Activated naive CD4-positive, alpha-beta T cell treated with anti-CD3 and anti-CD28 coated beads, Interleukin-2, amount 10 ng/mL, durations not matched to agents 7 days and 5 days (primary cell): ENCODE measurements around the gene TCF19.
"Not testable (repeated sequence)": the region's sequence is repeated elsewhere in the genome, so short reads cannot be mapped to it uniquely, and the experiment has no call there.

Experiments used
- CTCF ChIA-PET: fragments of 350-600 bp; sonication (Branson Sonifier 250); formaldehyde crosslinking; loops from one replicate; lab custom pipeline; 2021; ENCODE audit warnings: antibody characterized with exemption; lab: Charles Lee
- DNase-seq: peaks from one replicate; pipeline ENCODE4 v3.0.0-alpha.2; 2020
- H3K27ac Mint-ChIP-seq: one replicate; pipeline ENCODE4 v1.8.0; 2021; ENCODE audit warnings: mild to moderate bottlenecking, moderate library complexity, mixed read lengths
- H3K27me3 Mint-ChIP-seq: one replicate; pipeline ENCODE4 v1.8.0; 2021; ENCODE audit warnings: mild to moderate bottlenecking, mixed read lengths
- H3K36me3 Mint-ChIP-seq: one replicate; pipeline ENCODE4 v1.8.0; 2021; ENCODE audit warnings: mixed read lengths
- H3K4me1 Mint-ChIP-seq: one replicate; pipeline ENCODE4 v1.8.0; 2021; ENCODE audit warnings: mixed read lengths
- H3K4me3 Mint-ChIP-seq: one replicate; pipeline ENCODE4 v1.8.0; 2021; ENCODE audit warnings: mild to moderate bottlenecking, moderate library complexity, mixed read lengths
- H3K9me3 Mint-ChIP-seq: one replicate; pipeline ENCODE4 v1.8.0; 2021; ENCODE audit warnings: mixed read lengths

The TCF19 gene

DNA sequence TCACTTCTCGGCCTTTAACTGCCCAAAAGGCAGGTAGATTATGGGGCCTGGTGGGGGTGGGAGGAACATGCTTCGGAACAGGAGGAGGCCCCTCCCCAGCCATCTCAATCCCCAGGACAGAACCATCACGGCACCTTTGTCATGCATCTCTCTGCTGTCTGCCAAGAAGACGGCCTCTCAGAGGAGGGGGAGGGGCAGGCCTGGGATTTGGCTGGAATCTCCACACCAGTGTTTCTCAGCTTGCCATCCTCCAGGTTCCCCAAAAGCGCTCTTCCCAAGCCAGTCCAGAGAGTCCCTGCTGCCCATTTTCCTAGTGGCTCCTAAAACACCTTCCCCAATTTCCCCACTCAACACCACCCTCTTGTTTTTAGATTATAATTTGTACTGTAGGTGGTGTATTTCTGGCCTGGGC is 14.6 kb downstream of the TCF19 start:
- Mint-ChIP-seq H3K36me3 (no peaks in the 10 kb centered on the region), H3K9me3 (no peaks in the 10 kb centered on the region), H3K4me3 (no peak overlapping the region), H3K27ac (no peak overlapping the region), H3K27me3 (no peaks in the 10 kb centered on the region), H3K4me1 (peaks cover 4% of the 10 kb centered on the region)
- DNase-seq: no peak
- CTCF ChIA-PET: no interaction called here

DNA sequence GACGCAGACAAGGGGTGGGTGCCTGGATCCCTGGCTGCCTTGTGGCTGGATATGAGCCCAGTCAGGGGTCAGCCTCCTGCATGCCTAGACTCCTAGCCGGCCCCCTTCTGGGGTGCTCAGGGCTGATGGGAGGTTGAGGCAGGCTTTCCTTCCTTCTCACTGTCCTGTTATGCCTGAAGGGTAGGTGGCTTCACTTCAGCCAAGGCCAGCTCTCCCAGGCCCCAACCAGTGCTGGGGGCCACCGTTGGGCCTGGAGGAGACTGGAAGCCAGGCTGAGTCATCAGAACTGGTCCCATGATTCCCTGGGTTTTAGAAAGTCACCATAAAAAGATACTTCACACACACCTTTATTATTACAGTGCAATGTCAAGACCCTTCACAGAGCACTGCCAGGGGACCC is 15.0 kb downstream of the TCF19 start:
- no peaks in the 10 kb centered on the region for H3K9me3 Mint-ChIP-seq
- H3K4me1 Mint-ChIP-seq: peaks cover 4% of the 10 kb centered on the region
- DNase-seq: no peak
- H3K27ac Mint-ChIP-seq: no peak overlapping the region
- no peaks in the 10 kb centered on the region for H3K27me3 Mint-ChIP-seq
- no peak overlapping the region for H3K4me3 Mint-ChIP-seq
- H3K36me3 Mint-ChIP-seq: no peaks in the 10 kb centered on the region
- CTCF ChIA-PET: no interaction called here

DNA sequence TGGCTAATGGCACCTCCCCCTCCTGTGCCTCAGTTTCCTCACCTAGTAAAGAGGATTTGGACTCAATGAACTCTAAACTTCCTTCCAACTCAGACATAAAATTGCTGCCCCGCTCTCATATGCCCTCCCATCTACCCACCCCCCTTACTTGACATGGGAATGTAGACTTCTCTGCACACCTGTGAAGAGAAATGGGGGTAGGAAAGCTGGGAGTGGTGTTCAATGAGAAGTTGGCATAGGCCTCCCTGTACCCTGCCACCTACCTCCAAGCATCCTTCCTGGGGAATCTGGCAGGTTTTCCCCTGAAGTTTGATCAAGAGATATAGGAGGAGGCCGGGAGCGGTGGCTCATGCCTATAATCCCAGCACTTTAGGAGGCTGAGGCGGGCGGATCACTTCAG is 16.0 kb downstream of the TCF19 start:
- Mint-ChIP-seq H3K27me3 (no peaks in the 10 kb centered on the region), H3K27ac (no peak overlapping the region), H3K9me3 (no peaks in the 10 kb centered on the region), H3K4me1 (peaks cover 12% of the 10 kb centered on the region), H3K4me3 (no peak overlapping the region), H3K36me3 (no peaks in the 10 kb centered on the region)
- DNase-seq: no peak
- CTCF ChIA-PET: interaction anchor here (1.2 kb wide), 1 partner anchor 192 kb away, joined by 4 read pairs; no protein-coding TSS in a partner anchor

DNA sequence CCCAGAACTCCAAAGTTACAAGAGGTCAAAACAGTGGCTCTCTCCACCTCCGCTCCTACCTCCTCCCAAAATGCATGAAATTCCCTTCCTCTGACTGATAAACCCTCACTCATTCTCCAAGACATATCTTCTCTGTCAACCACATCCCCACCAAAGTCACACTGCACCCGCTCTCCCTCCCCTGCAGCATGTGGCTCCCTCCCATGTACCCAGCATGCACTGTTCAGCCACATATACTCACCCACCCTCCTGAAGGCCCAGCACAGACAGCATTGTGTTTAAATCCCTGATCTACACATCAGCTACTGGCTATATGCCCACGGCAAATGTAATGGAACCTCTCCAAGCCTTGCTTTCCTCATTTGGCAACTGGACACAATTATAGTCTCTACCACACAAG is 17.6 kb downstream of the TCF19 start:
- CTCF ChIA-PET: interaction anchor here (0.7 to 1.1 kb wide), 2 partner anchors 16 to 49 kb away, joined by 3 read pairs; no protein-coding TSS in a partner anchor
- no peak for DNase-seq
- Mint-ChIP-seq H3K27me3 (no peaks in the 10 kb centered on the region), H3K4me1 (peaks cover 17% of the 10 kb centered on the region), H3K27ac (no peak overlapping the region), H3K4me3 (no peak overlapping the region), H3K36me3 (no peaks in the 10 kb centered on the region), H3K9me3 (no peaks in the 10 kb centered on the region)

DNA sequence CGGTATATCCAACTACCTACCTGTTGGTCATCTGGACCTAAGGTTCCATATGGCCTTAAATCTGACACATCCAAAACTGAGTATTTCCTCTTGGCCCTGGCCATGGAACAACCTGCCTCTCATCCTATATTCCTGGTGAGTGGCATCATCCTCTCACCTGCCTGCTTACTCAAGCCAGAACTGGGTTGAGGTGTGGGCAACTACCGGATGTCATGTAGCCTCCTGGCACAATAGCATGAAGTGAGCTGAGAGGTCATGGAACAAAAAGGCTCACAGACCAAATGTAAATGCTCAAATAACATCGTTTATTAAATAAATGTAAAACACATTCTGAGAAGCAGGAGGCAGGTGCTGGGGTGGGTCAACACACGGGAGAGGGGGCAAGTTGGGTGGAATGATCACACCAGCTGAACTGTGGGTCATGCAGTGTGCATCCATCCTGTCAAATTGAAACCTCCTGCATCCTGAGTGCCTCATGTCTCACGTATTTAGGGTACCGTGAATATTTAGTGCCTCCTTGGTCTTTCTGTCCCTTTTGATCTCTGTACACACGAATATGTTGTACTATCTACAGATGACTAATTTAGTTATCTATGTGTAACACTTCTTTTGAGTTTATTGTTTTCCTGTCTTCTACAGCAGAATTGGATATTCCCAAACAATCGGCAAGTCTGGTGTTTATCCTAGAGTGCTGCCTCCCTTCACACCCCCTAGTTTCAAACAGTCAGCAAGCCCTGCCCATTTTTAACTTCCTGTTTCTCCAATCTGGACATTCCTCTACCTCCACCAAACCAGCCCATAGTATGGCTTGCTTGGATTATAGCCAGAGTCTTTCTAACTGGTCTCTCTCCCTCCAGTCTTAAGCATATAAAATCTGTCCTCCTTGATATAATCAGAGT is 20.0 kb downstream of the TCF19 start:
- peaks cover 17% of the 10 kb centered on the region for H3K4me1 Mint-ChIP-seq
- no peak for DNase-seq
- no peak overlapping the region for H3K4me3 Mint-ChIP-seq
- H3K9me3 Mint-ChIP-seq: no peaks in the 10 kb centered on the region
- no peaks in the 10 kb centered on the region for H3K27me3 Mint-ChIP-seq
- no peak overlapping the region for H3K27ac Mint-ChIP-seq
- H3K36me3 Mint-ChIP-seq: no peaks in the 10 kb centered on the region
- CTCF ChIA-PET: no interaction called here

DNA sequence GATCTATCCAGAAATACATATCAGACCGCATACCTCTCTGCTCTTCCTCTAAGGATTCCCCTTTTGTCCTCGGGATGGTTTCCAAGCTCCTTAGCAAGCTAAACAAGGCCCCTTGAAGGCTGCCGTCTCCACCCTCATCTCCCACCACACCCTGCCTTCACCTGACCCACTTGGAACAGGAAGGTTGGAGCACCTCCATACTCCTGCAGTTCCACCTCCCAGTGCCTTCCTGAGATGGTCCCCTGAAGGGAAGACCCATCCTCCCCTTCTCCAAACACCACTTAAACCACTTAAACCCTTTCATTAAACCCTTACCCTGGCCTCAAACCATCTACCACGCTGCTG is 20.6 kb downstream of the TCF19 start:
- CTCF ChIA-PET: no interaction called here

DNA sequence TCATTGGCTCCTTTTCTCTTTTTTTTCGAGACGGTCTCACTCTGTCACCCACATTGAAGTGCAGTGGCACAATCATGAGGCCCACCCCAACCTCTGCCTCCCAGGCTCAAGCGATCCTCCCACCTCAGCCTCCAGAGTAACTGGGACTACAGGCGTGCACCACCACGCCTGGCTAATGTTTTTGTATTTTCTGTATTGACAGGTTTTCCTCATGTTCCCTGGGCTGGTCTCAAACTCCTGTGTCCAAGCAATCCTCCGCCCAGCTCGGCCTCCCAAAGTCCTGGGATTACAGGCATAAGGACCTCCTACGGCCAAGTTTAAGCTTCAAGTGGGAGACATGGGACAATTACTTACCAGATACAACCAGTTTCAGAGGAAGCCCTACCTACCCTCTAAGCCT is 21.5 kb downstream of the TCF19 start:
- Mint-ChIP-seq H3K4me1 (peaks cover 17% of the 10 kb centered on the region), H3K27me3 (no peaks in the 10 kb centered on the region), H3K4me3 (peak overlapping the region; percentile 81), H3K36me3 (no peaks in the 10 kb centered on the region), H3K27ac (peak overlapping the region; percentile 52), H3K9me3 (no peaks in the 10 kb centered on the region)
- DNase-seq: no peak
- CTCF ChIA-PET: interaction anchor here (1.1 kb wide), 1 partner anchor 187 kb away, joined by 3 read pairs; no protein-coding TSS in a partner anchor

More for the DNA sequence above, 20.6 kb downstream of the TCF19 start:
- DNase-seq: no peak
- Mint-ChIP-seq H3K9me3 (no peaks in the 10 kb centered on the region), H3K27me3 (no peaks in the 10 kb centered on the region), H3K4me3 (no peak overlapping the region), H3K4me1 (peaks cover 17% of the 10 kb centered on the region), H3K36me3 (no peaks in the 10 kb centered on the region), H3K27ac (no peak overlapping the region)

DNA sequence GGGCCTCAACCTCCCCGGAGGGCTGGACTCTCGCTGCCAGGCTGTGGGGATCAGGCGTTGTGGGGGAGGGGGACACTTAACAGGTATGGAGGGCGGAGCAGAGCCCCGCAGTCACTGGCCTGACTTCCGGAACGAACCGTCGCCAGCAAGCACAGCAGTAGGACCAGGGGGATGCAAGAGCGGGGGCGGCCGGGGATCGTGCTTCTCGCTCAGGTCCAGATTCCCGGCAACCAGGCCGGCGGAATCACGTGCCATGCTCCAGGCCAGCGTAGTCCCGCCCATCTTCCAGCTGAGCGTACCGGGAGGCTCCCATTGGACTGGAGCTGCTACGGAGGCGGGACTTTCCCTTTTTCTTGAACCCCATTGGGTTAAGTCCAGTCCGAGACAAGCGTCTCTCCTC is 22.1 kb downstream of the TCF19 start:
- Mint-ChIP-seq H3K36me3 (no peaks in the 10 kb centered on the region), H3K27ac (peak overlapping the region; percentile 83), H3K4me3 (peak overlapping the region; percentile 81), H3K9me3 (no peaks in the 10 kb centered on the region), H3K27me3 (no peaks in the 10 kb centered on the region), H3K4me1 (peaks cover 19% of the 10 kb centered on the region)
- peak; percentile 84 for DNase-seq
- CTCF ChIA-PET: interaction anchor here (1.1 to 1.4 kb wide), 2 partner anchors 186 kb away, joined by 3 read pairs; no protein-coding TSS in a partner anchor

DNA sequence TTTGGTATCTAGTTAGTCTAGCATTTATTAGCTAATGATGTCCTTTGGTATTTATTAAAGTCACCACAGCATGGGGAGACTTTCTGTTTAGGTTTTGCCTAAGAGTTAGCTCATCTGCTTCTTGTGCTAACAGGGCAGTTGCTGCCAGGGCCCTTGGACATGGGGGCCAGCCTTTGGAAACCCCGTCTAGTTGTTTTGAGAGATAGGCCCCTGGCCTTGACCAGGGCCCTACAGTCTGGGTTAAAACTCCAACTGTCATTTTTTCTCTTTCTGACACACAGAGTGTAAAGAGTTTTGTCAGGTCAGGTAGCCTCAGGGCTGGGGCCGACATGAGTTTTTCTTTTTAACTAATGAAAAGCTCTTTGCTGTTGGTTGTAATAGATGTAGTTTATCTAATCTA is 24.9 kb downstream of the TCF19 start:
- H3K27ac Mint-ChIP-seq, H3K27me3 Mint-ChIP-seq, DNase-seq, H3K9me3 Mint-ChIP-seq, H3K4me3 Mint-ChIP-seq, H3K36me3 Mint-ChIP-seq: not testable (repeated sequence)
- CTCF ChIA-PET: interaction anchor here (0.6 to 1.6 kb wide), 4 partner anchors 10 to 59 kb away, joined by 3 to 4 read pairs (median 3); no protein-coding TSS in a partner anchor
- H3K4me1 Mint-ChIP-seq: peaks cover 27% of the 10 kb centered on the region

DNA sequence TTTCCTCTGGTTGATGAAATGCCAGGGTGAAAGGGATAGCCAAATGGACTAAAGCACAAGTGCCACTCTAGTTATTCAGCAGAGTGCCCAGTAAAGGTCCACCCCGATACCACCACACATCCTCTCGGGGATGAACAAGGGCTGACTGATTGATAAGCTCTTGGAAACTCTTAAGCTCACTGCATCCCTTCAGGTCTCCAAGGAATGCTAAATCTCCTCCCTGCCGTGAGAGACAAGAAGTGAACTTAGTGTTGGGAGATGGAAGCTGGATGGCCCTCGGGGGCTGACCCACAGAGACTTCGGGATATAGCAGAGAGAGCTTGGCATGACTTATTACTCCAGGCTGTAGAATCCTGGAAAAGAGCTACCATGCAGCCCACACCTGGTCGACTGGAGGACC is 25.5 kb downstream of the TCF19 start:
- H3K4me3 Mint-ChIP-seq, H3K36me3 Mint-ChIP-seq, H3K27ac Mint-ChIP-seq, DNase-seq, H3K27me3 Mint-ChIP-seq, H3K9me3 Mint-ChIP-seq: not testable (repeated sequence)
- H3K4me1 Mint-ChIP-seq: peaks cover 23% of the 10 kb centered on the region
- CTCF ChIA-PET: interaction anchor here (1.2 to 1.6 kb wide), 2 partner anchors 9 to 13 kb away, joined by 3 to 4 read pairs; no protein-coding TSS in a partner anchor

DNA sequence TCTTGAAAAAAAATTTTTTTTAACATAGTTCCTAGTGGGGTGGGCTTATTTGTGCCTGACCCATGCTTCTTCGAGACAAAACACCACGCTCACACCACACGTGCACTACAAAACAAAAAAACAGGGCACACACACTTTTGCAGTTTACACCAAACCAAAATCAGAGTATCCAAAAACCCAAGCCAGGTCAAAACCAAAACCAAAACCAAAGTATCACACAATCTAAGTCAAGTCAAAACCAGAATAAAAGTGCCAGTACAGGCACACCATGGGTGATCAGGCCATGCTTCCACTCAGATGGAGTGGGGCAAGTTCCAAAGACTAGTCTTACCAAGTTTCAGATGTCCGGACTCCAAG is 27.3 kb downstream of the TCF19 start:
- H3K4me3 Mint-ChIP-seq, H3K9me3 Mint-ChIP-seq, CTCF ChIA-PET, H3K27me3 Mint-ChIP-seq, DNase-seq, H3K27ac Mint-ChIP-seq, H3K36me3 Mint-ChIP-seq: not testable (repeated sequence)
- peaks cover 15% of the 10 kb centered on the region for H3K4me1 Mint-ChIP-seq

DNA sequence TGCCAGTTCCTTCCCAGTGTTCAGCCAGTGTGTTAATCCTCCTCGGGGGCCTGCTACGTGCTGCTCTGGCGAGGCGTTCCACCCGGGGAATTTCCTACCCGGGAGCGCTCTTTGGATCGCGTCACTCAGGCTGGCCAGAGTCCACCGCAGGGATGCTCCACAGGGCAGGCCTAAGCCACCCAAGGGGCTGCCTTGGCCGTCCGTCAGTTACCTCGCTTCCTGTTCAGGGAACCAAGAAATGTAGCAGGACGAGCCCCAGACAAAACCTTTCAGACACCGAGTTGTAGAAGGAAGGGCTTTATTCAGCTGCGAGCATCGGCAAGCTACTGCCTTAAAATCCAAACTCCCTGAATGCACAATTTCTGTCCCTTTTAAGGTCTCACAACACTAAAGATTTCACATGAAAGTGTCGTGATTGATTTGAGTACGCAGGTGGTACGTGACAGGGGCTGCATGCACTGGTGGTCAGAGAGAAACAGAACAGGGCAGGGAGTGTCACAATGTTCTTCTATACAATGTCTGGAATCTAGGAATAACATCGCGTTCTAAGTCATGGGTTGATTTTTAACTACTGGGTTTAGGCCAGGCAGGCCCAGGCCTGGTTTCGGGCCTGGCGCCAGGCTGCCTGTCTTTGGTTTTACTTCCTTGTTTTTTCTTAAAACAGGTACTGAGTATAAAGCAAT is 27.8 kb downstream of the TCF19 start:
- Mint-ChIP-seq H3K36me3 (no peaks in the 10 kb centered on the region), H3K9me3 (no peaks in the 10 kb centered on the region), H3K27me3 (no peaks in the 10 kb centered on the region), H3K4me1 (peaks cover 14% of the 10 kb centered on the region), H3K27ac (no peak overlapping the region), H3K4me3 (no peak overlapping the region)
- CTCF ChIA-PET: no interaction called here
- no peak for DNase-seq

DNA sequence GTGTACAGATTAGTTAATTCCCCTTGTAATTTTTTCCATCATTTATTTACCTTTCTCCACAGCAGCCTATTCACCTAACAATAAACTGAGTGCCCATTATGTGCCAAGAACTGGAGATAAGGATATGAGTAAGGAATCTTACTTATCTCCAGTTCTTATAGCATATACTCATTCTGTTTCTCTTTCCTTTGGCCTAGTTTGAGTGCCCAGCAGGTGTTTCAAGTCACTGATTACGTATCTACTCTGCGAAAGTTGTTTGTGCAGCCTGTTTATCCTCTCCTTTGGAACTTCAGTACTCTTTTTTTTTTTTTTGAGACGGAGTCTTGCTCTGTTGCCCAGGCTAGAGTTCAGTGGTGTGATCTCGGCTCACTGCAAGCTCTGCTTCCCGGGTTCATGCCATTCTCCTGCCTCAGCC is 29.4 kb downstream of the TCF19 start:
- CTCF ChIA-PET: interaction anchor here (1.0 kb wide), 1 partner anchor 29 kb away, joined by 3 read pairs; the partner anchor contains the start of gene TCF19
- peaks cover 16% of the 10 kb centered on the region for H3K4me1 Mint-ChIP-seq
- no peak overlapping the region for H3K27ac Mint-ChIP-seq
- DNase-seq: no peak
- H3K36me3 Mint-ChIP-seq: no peaks in the 10 kb centered on the region
- H3K4me3 Mint-ChIP-seq: no peak overlapping the region
- no peaks in the 10 kb centered on the region for H3K9me3 Mint-ChIP-seq
- H3K27me3 Mint-ChIP-seq: no peaks in the 10 kb centered on the region

DNA sequence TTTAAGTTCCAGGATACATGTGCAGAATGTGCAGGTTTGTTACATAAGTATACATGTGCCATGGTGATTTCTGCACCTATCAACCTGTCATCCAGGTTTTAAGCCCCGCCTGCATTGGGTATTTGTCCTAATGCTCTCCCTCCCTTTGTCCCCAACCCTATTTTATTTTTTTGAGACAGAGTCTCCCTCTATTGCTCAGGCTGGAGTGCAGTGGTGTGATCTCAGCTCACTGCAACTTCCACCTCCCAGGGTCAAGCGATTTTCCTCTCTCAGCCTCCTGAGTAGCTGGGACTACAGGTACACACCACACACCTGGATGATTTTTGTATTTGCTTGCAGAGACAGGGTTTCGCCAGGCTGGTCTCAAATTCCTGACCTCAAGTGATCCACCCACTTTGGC is 30.8 kb downstream of the TCF19 start:
- H3K27me3 Mint-ChIP-seq, CTCF ChIA-PET, H3K4me3 Mint-ChIP-seq, DNase-seq, H3K9me3 Mint-ChIP-seq, H3K36me3 Mint-ChIP-seq, H3K27ac Mint-ChIP-seq: not testable (repeated sequence)
- H3K4me1 Mint-ChIP-seq: peaks cover 18% of the 10 kb centered on the region
